Measurements from ENCODE around the gene NT5C1A. TPM values are rescaled to one million over a fixed set of nuclear protein-coding genes. Genes with fewer than 3 reads are reported as not detected.

Gene NT5C1A
- total and polyA plus RNA-seq, 2 experiments from 2014 or later, result 0.16 TPM; not detected in 1

DNA sequence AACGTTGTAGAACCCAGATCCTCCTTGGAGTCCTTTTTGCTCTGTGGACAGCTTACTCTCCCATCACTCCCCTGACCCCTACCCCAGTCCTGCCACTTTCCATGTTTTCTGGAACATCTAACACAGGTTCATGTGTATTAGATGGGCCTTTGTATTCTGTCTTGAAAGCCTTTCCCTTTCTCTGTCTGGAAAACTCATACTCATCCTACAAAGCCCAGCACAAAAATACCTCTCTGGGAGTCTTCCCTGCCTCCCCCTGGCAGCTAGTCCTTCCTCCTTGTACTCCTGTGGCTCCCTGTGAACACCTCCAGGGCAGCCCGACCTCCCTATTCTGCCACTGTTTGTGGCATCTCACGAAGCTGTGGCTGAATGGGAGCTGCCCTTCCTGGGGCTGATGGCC, 24.7 kb downstream of the NT5C1A start:
- peak overlapping the region; percentile 61 for H3K27ac ChIP-seq
- H3K4me1 ChIP-seq (ENCODE audit: low read depth), result peaks cover 9% of the 10 kb centered on the region
- no peak for DNase-seq (ENCODE audit: low read depth in 1 of 2, low spot score in 1 of 2)
- H3K27me3 ChIP-seq, result peaks cover 13% of the 10 kb centered on the region
- H3K4me3 ChIP-seq, result no peak overlapping the region
- no peaks in the 10 kb centered on the region for H3K9me3 ChIP-seq (ENCODE audit: low read depth)
- TF ChIP-seq, protein P1, sequence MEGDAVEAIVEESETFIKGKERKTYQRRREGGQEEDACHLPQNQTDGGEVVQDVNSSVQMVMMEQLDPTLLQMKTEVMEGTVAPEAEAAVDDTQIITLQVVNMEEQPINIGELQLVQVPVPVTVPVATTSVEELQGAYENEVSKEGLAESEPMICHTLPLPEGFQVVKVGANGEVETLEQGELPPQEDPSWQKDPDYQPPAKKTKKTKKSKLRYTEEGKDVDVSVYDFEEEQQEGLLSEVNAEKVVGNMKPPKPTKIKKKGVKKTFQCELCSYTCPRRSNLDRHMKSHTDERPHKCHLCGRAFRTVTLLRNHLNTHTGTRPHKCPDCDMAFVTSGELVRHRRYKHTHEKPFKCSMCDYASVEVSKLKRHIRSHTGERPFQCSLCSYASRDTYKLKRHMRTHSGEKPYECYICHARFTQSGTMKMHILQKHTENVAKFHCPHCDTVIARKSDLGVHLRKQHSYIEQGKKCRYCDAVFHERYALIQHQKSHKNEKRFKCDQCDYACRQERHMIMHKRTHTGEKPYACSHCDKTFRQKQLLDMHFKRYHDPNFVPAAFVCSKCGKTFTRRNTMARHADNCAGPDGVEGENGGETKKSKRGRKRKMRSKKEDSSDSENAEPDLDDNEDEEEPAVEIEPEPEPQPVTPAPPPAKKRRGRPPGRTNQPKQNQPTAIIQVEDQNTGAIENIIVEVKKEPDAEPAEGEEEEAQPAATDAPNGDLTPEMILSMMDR (IDR thresholded peaks at IDR 0.05; ENCODE audit: low read depth, low read length), result no peak
- no peaks in the 10 kb centered on the region for H3K36me3 ChIP-seq

DNA sequence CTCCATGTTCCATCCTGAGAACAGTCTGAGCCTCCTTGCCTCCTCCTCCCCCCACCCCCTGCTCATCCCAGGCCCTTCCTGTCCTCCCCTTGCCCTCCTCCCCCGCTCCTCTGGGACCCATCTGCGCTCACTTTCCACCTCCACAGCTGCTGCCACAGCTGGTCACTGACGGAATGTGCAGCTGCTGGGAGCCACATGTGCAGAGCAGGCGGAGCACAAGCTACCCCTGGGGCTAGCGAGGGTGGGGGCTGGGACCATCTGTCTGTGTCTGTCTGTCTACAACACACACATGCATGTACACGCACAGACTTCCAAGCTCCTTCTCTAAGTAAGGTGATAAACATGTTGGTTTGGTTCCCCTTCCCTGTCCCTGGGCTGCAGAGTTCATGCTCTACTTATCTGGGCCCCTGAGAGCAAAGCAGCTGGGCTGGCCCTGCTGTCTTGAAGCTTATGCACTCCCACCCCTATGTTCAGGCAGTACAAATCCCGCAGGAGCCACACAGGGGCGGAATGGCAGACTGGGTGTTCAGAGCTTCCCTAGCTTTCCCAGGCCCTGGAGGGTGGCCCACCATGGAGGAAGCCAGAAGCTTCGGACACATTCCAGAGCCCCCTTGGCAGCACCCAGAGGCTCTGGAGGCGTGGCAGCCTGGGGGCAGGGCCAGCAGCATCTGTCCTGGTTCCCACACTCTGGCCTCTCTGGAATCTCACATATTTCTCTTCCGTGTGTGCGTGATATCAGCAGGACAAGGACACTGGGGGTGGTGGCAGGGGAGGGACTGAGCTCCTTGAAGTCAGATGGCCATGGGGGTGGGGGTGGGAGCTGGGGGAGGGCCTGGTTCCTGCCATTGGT, 25.4 kb downstream of the NT5C1A start:
- Histone ChIP-seq H3K4me3 (no peak overlapping the region), H3K9me3 (ENCODE audit: low read depth) (no peaks in the 10 kb centered on the region), H3K4me1 (ENCODE audit: low read depth) (peaks cover 9% of the 10 kb centered on the region), H3K27ac (peak overlapping the region; percentile 61), H3K36me3 (no peaks in the 10 kb centered on the region), H3K27me3 (peaks cover 13% of the 10 kb centered on the region)
- TF ChIP-seq, protein P1 (IDR thresholded peaks at IDR 0.05; ENCODE audit: low read depth, low read length), result no peak
- peak; percentile 56 to 87 for DNase-seq (ENCODE audit: low read depth in 1 of 2, low spot score in 1 of 2)

DNA sequence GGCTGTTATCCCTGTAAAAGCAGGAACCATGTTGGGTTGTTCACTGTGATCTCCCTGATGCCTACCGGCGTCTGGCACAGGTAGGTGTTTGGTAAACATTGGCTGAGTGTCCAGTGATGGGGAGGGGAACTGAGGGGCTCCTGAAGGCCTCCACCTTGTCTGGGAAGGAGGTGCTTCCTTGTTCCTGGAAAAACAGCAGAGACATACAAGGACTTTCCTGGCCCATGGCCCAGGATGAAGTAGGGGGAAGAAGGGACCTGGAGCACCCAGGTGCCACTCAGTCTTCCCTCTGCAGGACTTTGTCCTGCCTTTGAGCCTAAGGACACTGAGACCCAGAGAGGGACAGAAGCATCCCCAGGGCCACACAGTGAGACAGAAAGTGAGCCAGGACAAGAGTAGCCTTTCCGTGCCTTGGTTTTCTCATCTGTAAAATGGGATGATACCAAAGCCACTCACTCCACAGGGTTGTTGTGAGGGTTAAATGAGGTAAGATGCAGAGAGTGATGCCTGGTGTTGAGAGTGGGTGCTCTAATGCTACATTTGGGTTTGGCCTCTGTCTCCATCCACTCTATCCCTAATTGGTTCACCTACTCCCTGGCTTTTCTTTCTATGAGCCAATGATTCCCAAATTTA, 26.4 kb downstream of the NT5C1A start:
- no peaks in the 10 kb centered on the region for H3K36me3 ChIP-seq
- H3K27me3 ChIP-seq, result peaks cover 20% of the 10 kb centered on the region
- H3K27ac ChIP-seq, result no peak overlapping the region
- no peak overlapping the region for H3K4me3 ChIP-seq
- TF ChIP-seq, protein P1 (IDR thresholded peaks at IDR 0.05; ENCODE audit: low read depth, low read length), result no peak
- no peaks in the 10 kb centered on the region for H3K9me3 ChIP-seq (ENCODE audit: low read depth)
- H3K4me1 ChIP-seq (ENCODE audit: low read depth), result peaks cover 9% of the 10 kb centered on the region
- DNase-seq (ENCODE audit: low read depth in 1 of 2, low spot score in 1 of 2), result no peak

DNA sequence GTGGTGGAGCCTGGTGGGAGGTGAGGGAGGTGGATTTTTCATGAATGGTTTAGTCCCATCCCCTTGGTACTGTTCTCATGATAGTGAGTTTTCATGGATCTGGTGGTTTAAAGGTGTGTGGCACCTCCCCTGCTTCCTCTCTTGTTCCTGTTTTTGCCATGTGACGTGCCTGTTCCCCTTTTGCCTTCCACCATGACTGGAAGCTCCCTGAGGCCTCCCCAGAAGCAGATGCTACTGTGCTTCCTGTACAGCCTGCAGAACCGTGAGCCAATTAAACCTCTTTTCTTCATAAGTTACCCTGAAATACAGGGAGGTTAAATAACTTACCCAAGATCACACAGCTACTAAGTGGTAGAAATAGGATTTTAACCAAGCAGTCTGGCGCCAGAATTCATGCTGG, 28.2 kb downstream of the NT5C1A start:
- Histone ChIP-seq H3K4me3 (no peak overlapping the region), H3K36me3 (no peaks in the 10 kb centered on the region), H3K4me1 (ENCODE audit: low read depth) (peaks cover 9% of the 10 kb centered on the region), H3K27me3 (peaks cover 38% of the 10 kb centered on the region), H3K9me3 (ENCODE audit: low read depth) (no peaks in the 10 kb centered on the region), H3K27ac (no peak overlapping the region)
- TF ChIP-seq, protein P1 (IDR thresholded peaks at IDR 0.05; ENCODE audit: low read depth, low read length), result no peak
- no peak for DNase-seq (ENCODE audit: low read depth in 1 of 2, low spot score in 1 of 2)

DNA sequence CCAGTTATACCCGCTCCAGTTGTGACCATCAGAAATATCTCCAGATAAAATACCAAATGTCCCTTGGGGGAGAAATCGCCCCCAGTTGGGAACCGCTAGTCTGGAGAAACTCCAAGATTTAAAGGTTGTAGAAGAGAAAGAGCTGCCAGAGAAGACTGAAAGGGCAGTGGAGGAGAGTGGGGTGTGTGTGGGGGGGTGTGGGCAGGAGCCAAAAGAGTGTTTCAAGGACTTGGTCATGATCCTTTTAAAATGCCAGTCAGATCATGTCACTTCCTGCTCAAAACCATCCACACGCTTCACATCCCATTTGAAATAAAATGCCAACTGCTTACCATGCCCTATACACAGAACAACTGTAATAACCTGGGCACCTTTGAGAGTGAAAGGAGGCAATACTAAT, 29.1 kb downstream of the NT5C1A start:
- Histone ChIP-seq H3K9me3 (ENCODE audit: low read depth) (no peaks in the 10 kb centered on the region), H3K27me3 (peaks cover 47% of the 10 kb centered on the region), H3K4me1 (ENCODE audit: low read depth) (peaks cover 9% of the 10 kb centered on the region), H3K36me3 (no peaks in the 10 kb centered on the region), H3K4me3 (no peak overlapping the region), H3K27ac (no peak overlapping the region)
- no peak for DNase-seq (ENCODE audit: low read depth in 1 of 2, low spot score in 1 of 2)
- TF ChIP-seq, protein P1 (IDR thresholded peaks at IDR 0.05; ENCODE audit: low read depth, low read length), result no peak
